Nephron (organoid): ENCODE data around the gene F13A1.

ENCODE experiments used
- H3K27ac Mint-ChIP-seq, 3 experiments: 2 replicates each; pipeline ENCODE4 v1.8.0; 2020; ENCODE audit warnings: mixed read lengths in 3 of 3, mild to moderate bottlenecking in 2 of 3, moderate library complexity in 1 of 3
- H3K27me3 Mint-ChIP-seq: 2 replicates; pipeline ENCODE4 v1.8.0; 2021; ENCODE audit warnings: low read depth, mild to moderate bottlenecking, moderate library complexity, mixed read lengths
- H3K36me3 Mint-ChIP-seq: 2 replicates; pipeline ENCODE4 v1.8.0; 2020; ENCODE audit warnings: low read depth, mixed read lengths
- H3K4me1 Mint-ChIP-seq: 2 replicates; pipeline ENCODE4 v1.8.0; 2020; ENCODE audit warnings: mixed read lengths
- H3K4me3 Mint-ChIP-seq, 3 experiments: 2 replicates each; pipeline ENCODE4 v1.8.0; 2020; ENCODE audit warnings: mild to moderate bottlenecking in 3 of 3, mixed read lengths in 3 of 3, moderate library complexity in 2 of 3
- H3K9me3 Mint-ChIP-seq: 2 replicates; pipeline ENCODE4 v1.8.0; 2020; ENCODE audit warnings: mixed read lengths
- TF ChIP-seq, protein P1 (sequence below), 3 experiments: fragments of 200-600 bp; sonication (generic); IDR thresholded peaks; one replicate each; pipeline ENCODE4 v1.5.0; 2021; ENCODE audit warnings: antibody characterized with exemption in 3 of 3; ENCODE audit not compliant: unreplicated experiment in 3 of 3

The F13A1 gene

DNA sequence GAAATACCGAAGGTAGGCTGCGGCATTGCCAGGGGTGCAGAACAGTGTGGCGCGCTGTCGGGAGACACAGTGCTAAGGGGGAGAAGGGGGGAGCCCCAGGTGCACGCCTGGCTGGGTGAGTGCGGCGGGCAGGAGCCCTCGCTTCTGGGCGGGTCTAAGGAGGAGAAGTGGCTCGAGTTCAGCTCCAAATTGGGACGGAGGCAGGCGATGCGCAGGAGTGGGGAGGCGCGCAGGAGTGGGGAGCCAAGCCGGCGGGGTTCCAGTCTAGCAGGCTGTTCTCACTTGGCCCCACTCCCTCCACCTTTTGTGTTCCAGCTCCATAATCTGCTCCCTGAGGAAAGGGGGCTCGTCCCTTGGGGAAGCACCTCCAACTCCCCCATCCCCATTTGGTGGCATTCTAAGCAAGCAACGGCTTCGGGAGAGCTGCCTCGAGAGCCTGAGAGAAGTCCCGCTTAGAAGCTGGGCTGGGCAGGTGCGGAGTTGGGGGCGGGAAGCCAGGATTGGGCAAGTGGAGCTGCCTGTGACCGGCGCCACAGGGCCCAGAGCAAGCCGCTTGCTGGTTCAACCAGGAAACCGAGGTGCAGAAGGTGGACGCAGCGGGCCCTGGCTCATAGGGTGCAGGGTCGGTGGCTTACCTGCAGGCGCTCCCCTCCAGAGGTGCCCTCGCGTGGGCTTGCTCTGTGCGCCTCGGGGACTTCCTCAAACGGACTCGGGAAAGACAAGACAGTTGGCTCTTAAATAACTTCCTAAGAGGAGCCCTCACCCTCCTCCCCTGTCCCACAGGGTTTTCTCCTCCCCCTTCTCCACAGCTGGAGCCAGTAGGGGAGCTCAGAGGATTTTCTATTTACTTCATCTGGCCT is at the start of gene F13A1:
Gene F13A1 (minus strand): TSS at position 711 of the 860 bp plus-strand sequence. CDS start 1,998 bp downstream, outside the sequence.
- Mint-ChIP-seq H3K9me3 (no peaks in the 10 kb centered on the region), H3K27ac (no peak within 1 kb of the TSS), H3K36me3 (no peaks in the 10 kb centered on the region), H3K4me1 (peaks cover 31% of the 10 kb centered on the region), H3K4me3 (peak within 1 kb of the TSS; percentile 38 to 69 (median 45)), H3K27me3 (peaks cover 76% of the 10 kb centered on the region)
- TF ChIP-seq, protein P1, sequence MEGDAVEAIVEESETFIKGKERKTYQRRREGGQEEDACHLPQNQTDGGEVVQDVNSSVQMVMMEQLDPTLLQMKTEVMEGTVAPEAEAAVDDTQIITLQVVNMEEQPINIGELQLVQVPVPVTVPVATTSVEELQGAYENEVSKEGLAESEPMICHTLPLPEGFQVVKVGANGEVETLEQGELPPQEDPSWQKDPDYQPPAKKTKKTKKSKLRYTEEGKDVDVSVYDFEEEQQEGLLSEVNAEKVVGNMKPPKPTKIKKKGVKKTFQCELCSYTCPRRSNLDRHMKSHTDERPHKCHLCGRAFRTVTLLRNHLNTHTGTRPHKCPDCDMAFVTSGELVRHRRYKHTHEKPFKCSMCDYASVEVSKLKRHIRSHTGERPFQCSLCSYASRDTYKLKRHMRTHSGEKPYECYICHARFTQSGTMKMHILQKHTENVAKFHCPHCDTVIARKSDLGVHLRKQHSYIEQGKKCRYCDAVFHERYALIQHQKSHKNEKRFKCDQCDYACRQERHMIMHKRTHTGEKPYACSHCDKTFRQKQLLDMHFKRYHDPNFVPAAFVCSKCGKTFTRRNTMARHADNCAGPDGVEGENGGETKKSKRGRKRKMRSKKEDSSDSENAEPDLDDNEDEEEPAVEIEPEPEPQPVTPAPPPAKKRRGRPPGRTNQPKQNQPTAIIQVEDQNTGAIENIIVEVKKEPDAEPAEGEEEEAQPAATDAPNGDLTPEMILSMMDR (IDR thresholded peaks at IDR 0.05; ENCODE audit: unreplicated experiment in 3 of 3): no peak

DNA sequence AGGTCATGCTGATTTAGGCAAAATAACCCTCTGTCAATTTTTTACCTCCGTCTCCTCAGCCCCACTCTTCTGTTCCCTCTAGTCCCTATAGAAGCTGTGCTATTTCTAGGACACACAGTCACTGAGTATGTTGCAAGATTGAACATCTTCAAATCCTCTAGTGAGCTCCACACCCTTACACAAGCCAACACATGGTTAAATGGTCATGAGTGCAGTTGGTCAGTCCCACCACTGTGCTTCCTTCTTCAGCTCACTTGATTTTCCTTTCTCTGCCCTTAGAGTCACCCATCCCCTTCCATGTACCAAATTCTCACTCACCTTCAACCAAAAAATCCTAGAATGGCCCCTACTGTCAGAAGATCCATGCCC is 48.2 kb upstream of the F13A1 start:
- Mint-ChIP-seq H3K27me3 (peaks cover 16% of the 10 kb centered on the region), H3K4me3 (no peak overlapping the region), H3K36me3 (no peaks in the 10 kb centered on the region)

GRCh38 chr6:6368040-6368683 is 47.7 kb upstream of the F13A1 start:
- TF ChIP-seq, protein P1 (IDR thresholded peaks at IDR 0.05; ENCODE audit: unreplicated experiment in 3 of 3): no peak

More for the DNA sequence above, 48.2 kb upstream of the F13A1 start:
- peaks cover 4% of the 10 kb centered on the region for H3K4me1 Mint-ChIP-seq
- H3K9me3 Mint-ChIP-seq: peaks cover 11% of the 10 kb centered on the region
- TF ChIP-seq, protein P1 (IDR thresholded peaks at IDR 0.05; ENCODE audit: unreplicated experiment in 3 of 3): no peak
- no peak overlapping the region for H3K27ac Mint-ChIP-seq

GRCh38 chr6:6366803-6367202 is 46.3 kb upstream of the F13A1 start:
- H3K36me3 Mint-ChIP-seq: no peaks in the 10 kb centered on the region
- peaks cover 8% of the 10 kb centered on the region for H3K27me3 Mint-ChIP-seq
- H3K4me1 Mint-ChIP-seq: peaks cover 4% of the 10 kb centered on the region
- H3K27ac Mint-ChIP-seq: peak overlapping the region in 1 of 3 experiments; percentile 37
- H3K9me3 Mint-ChIP-seq: peaks cover under 1% of the 10 kb centered on the region
- TF ChIP-seq, protein P1 (IDR thresholded peaks at IDR 0.05; ENCODE audit: unreplicated experiment in 3 of 3): no peak
- no peak overlapping the region for H3K4me3 Mint-ChIP-seq

More at GRCh38 chr6:6368040-6368683, 47.7 kb upstream of the F13A1 start:
- no peak overlapping the region for H3K4me3 Mint-ChIP-seq
- H3K4me1 Mint-ChIP-seq: peaks cover 4% of the 10 kb centered on the region
- no peak overlapping the region for H3K27ac Mint-ChIP-seq
- peaks cover 9% of the 10 kb centered on the region for H3K9me3 Mint-ChIP-seq
- H3K27me3 Mint-ChIP-seq: peaks cover 16% of the 10 kb centered on the region
- no peaks in the 10 kb centered on the region for H3K36me3 Mint-ChIP-seq

DNA sequence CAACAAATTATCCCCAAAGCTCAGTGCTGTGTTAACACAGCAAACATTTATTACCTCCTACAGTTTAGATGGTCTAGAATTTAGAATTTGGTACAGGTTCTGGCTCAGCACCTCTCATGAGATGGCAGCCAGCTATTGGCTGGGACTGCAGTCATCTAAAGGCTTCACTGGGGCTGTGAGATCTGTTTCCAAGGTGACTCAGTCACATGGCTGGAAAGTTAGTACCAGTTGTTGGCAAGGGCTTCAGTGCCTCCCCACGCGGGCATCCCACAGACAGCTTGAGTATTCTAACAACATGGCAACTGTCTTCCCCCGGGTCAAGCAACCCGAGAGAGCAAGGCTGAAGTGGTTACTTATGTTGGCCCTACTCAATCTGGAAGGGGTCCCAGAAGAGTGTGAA is 44.8 kb upstream of the F13A1 start:
- Mint-ChIP-seq H3K36me3 (no peaks in the 10 kb centered on the region), H3K4me1 (peaks cover 4% of the 10 kb centered on the region), H3K4me3 (no peak overlapping the region), H3K9me3 (no peaks in the 10 kb centered on the region), H3K27ac (no peak overlapping the region), H3K27me3 (peaks cover 8% of the 10 kb centered on the region)
- TF ChIP-seq, protein P1 (IDR thresholded peaks at IDR 0.05; ENCODE audit: unreplicated experiment in 3 of 3): no peak
